Kidney epithelial cell (primary cell): ENCODE results near the gene UGT2A2. TPM values are rescaled to one million over a fixed set of nuclear protein-coding genes. Genes with fewer than 3 reads are reported as not detected.

Experiments
- DNase-seq: peaks from one replicate; pipeline ENCODE4 v3.0.0-alpha.2; 2010; ENCODE audit warnings: low read depth
- H3K27me3 ChIP-seq: 2 replicates; pipeline ENCODE4 v1.6.0; 2011; ENCODE audit warnings: low read length; ENCODE audit not compliant: control insufficient read depth, insufficient read depth
- H3K36me3 ChIP-seq: 2 replicates; pipeline ENCODE4 v1.5.1; 2011; ENCODE audit warnings: low read length; ENCODE audit not compliant: control insufficient read depth, insufficient read depth
- H3K4me3 ChIP-seq: 2 replicates; pipeline ENCODE4 v1.5.1; 2011; ENCODE audit warnings: low read depth, mild to moderate bottlenecking, control low read depth, low read length
- CTCF ChIP-seq: IDR thresholded peaks from 2 replicates; pipeline ENCODE4 v1.5.1; 2011; ENCODE audit warnings: mild to moderate bottlenecking, moderate library complexity, low read length, control low read depth, inconsistent platforms; ENCODE audit not compliant: insufficient read depth, poor library complexity, severe bottlenecking
- total RNA-seq: library from RNA; depleted of rRNA; stranded (reverse); fragments of >200 nt; gene quantifications from 2 replicates; pipeline ENCODE4 v1.2.3, GENCODE V29; 2015

Gene UGT2A2
- total RNA-seq, 1 donor from 2014 or later, result not detected

DNA sequence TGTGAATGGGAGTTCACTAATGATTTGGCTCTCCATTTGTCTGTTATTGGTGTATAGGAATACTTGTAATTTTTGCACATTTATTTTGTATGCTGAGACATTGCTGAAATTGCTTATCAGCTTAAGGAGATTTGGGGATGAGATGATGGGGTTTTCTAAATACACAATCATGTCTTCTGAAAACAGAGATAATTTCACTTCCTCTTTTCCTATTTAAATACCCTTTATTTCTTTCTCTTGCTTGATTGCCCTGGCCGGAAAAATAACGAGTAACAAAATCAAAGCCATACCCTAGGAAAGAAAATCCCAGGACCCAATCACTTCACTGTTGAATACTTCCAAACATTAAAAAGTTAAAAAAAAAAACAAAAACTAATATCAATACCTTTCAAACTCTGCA is 76.0 kb downstream of the UGT2A2 start:
- Histone ChIP-seq H3K4me3 (no peak overlapping the region), H3K27me3 (no peaks in the 10 kb centered on the region), H3K36me3 (no peaks in the 10 kb centered on the region)
- TF ChIP-seq CTCF, result no peak
- DNase-seq, result no peak

GRCh38 chr4:69549651-69550050 is 89.8 kb downstream of the UGT2A2 start:
- no peaks in the 10 kb centered on the region for H3K36me3 ChIP-seq
- H3K27me3 ChIP-seq, result no peaks in the 10 kb centered on the region
- H3K4me3 ChIP-seq, result no peak overlapping the region
- no peak for DNase-seq
- TF ChIP-seq CTCF, result no peak

DNA sequence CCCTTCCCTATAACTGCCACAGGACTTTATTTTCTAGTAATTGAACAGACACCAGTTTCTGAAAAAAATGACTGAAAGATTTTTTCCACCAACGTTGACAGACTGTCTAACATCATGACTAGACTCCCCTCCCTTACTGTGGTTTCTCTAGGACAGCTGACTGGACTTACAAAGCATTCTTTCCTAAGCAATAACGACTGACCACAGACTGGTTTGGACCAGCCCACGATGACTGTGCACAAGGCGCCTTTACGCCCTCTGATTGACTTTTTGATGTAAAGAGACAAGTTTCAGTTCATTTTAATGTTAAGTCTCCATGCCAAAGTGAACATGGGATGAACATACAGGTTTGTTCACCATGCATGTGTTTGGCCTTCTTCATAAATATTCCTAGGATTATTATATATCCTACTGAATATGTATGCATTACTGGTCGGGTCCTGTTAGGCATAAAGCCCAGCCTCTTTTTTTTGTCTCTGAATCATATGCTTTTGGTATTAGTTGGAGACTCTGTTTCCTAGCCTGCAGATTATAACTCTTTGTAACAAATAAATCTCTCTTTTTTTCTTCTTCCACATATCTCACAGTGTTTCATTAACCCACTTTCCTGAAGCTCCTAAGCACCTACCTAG is 93.2 kb downstream of the UGT2A2 start:
- peak; percentile 71 for DNase-seq
- no peak for TF ChIP-seq CTCF
- Histone ChIP-seq H3K27me3 (no peaks in the 10 kb centered on the region), H3K36me3 (no peaks in the 10 kb centered on the region), H3K4me3 (no peak overlapping the region)

Other genes starting within 250 kb of the UGT2A2 start
- 0.42 TPM in 1 of 2 replicates, not detected in the other for gene UGT2B4, start 143.7 kb downstream of the UGT2A2 start, total RNA-seq
- gene UGT2A1, start 13.6 kb upstream of the UGT2A2 start, total RNA-seq, result not detected in 2 replicates
- gene SULT1B1, start 121.0 kb upstream of the UGT2A2 start, total RNA-seq, result not detected in 2 replicates
- gene SULT1E1, start 220.5 kb upstream of the UGT2A2 start, total RNA-seq, result not detected in 2 replicates